HFF-Myc (cell line): ENCODE results near the gene COPZ2.
A peak's percentile ranks its signal among the peaks of the same experiment; 100 is the strongest.

Source experiments
- DNase-seq: peaks from one replicate; pipeline ENCODE4 v3.0.0-alpha.2; 2011; ENCODE audit warnings: low read depth; ENCODE audit errors: extremely low read depth
- H3K4me3 ChIP-seq: replicated peaks from 2 replicates; pipeline ENCODE4 v1.5.1; 2011; ENCODE audit warnings: low read depth, mild to moderate bottlenecking, control low read depth, low read length
- TF ChIP-seq, protein P1 (sequence below): IDR thresholded peaks from 2 replicates; pipeline ENCODE4 v1.5.1; 2012; ENCODE audit warnings: mild to moderate bottlenecking, low read depth, low read length, control low read depth; ENCODE audit errors: missing control alignments

The COPZ2 gene

DNA sequence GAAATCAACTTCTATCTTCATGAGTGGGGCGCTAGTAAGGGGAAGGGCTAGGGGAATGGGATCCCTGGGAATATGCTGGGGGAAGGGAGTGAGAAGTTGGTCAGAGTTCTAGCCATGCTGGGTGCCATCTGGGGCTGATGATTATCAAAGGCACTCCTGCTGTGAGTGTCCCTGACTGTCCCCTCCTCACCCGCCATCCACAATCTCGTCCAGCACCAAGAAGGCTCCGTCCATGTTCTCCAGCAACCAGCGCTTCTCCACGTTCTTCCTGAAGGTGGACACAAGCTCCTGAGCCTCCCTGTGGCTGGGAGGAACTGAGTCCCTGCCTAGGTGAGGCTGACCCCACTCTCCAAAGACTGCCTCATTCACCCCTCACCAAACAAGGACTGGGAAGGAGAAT, 5.6 kb downstream of the COPZ2 start:
- no peak for DNase-seq
- H3K4me3 ChIP-seq, result no peak overlapping the region
- TF ChIP-seq, protein P1, sequence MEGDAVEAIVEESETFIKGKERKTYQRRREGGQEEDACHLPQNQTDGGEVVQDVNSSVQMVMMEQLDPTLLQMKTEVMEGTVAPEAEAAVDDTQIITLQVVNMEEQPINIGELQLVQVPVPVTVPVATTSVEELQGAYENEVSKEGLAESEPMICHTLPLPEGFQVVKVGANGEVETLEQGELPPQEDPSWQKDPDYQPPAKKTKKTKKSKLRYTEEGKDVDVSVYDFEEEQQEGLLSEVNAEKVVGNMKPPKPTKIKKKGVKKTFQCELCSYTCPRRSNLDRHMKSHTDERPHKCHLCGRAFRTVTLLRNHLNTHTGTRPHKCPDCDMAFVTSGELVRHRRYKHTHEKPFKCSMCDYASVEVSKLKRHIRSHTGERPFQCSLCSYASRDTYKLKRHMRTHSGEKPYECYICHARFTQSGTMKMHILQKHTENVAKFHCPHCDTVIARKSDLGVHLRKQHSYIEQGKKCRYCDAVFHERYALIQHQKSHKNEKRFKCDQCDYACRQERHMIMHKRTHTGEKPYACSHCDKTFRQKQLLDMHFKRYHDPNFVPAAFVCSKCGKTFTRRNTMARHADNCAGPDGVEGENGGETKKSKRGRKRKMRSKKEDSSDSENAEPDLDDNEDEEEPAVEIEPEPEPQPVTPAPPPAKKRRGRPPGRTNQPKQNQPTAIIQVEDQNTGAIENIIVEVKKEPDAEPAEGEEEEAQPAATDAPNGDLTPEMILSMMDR, result no peak

DNA sequence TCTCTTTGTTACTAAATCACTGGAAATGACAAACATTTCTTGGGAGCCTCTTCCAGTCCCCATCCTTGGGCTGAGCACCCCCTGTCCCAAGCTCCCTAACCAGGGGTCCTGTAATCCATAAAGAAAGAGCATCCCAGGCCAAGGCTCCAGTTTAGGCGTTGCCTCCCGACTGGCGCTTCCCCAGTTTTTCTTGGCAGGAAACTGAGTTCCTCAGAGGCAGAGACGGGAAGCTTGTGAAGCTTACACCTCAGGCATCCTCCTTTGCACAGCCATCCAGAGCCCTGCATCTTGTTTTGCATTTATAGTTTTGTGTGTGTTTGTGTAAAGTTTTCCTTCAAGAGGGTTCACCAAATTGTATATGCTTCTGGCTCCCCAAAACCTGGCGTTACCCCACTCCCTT, 7.1 kb downstream of the COPZ2 start:
- TF ChIP-seq, protein P1, result no peak
- no peak for DNase-seq
- no peak overlapping the region for H3K4me3 ChIP-seq

DNA sequence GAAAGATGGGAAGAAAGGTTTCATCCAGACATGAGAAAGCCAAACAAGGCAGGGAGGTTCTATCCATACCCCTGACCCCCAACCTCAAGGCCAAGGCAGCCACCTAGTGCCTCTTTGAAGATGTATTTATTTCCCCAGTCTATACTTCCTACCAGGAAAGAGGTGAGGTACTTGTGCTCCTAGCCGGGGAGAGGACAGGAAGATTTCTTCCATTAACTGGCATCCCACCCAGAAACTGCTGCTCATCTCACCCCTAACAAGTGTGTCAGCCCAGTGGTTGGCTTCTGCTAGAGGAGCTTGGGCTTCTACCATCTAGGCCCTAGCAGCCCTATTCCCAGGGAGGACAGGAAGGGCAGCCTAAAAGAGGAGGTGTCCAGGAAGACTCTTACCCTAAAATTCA, 8.9 kb downstream of the COPZ2 start:
- no peak overlapping the region for H3K4me3 ChIP-seq
- TF ChIP-seq, protein P1, result no peak
- DNase-seq, result no peak

DNA sequence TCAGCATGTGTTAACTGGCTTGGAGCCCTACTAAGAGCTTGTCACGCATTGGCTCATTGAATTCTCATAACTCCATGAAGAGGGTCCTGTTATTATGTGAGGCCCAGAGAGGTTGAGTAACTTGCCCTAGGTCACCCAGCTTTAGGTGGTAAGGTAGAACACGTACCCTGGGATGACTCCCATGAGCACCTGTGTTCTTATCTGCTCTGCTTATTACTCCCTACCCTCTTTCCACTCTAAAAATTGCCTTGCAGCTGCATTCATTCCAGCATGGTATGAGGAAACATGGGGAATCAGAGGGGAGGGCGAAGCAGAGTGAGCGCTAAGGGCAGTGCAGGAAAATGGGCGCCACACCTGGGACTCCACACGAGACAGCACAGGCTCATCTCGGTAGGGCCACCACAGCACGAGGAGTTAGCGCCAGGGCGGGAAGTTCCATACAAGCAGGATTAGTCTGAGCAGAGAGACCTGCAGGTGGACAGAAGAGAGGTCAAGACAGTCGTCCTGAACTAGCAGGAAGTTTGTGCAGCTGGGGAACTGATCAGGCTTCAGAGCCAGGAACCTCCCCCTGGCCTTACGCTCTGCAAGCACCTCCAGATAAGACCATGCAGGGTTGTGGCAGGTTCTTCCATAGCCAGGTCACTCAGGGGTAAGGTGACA, 10.1 kb downstream of the COPZ2 start:
- H3K4me3 ChIP-seq, result no peak overlapping the region
- DNase-seq, result no peak
- TF ChIP-seq, protein P1, result no peak

DNA sequence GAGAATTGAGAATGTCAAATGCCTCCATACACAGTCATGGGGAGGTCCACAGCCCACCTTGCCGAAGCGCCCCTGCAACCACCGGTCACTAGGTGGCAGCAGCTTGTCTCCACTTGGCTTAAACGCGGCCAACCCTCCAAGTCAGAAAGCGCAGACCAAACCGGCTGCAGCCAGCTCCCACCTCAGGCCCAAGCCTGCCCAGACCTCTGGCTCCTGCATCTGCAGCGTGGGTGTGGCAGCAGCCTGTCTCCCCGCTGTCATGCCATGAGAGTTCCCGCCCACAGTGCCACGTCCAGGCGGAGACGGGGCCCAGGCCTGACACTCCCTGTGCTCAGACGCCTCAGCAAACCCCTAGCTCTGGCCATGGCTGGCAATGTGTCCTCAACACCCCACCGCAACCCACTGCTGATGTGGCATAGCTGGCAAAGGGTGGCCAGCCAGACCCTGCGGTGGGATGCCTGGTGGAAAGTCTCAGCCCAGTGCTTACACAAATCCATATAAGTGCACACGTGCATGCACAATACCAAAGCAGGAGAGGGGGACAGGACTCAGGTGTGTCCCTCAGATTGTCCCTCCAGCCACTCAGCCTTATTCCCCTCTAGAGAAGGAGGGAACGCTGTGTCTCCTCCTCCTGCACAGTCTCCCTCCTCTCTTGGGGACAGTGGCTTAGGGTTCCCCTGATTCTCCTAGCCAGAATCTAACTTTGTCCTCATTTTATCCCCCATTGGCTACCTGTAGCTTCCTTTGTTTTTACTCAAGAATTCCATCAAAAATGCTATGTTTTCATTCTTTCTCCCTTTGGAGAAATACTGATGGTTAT, 10.9 kb downstream of the COPZ2 start:
- peak; percentile 84 for DNase-seq
- TF ChIP-seq, protein P1, result peak; percentile 95
- no peak overlapping the region for H3K4me3 ChIP-seq

DNA sequence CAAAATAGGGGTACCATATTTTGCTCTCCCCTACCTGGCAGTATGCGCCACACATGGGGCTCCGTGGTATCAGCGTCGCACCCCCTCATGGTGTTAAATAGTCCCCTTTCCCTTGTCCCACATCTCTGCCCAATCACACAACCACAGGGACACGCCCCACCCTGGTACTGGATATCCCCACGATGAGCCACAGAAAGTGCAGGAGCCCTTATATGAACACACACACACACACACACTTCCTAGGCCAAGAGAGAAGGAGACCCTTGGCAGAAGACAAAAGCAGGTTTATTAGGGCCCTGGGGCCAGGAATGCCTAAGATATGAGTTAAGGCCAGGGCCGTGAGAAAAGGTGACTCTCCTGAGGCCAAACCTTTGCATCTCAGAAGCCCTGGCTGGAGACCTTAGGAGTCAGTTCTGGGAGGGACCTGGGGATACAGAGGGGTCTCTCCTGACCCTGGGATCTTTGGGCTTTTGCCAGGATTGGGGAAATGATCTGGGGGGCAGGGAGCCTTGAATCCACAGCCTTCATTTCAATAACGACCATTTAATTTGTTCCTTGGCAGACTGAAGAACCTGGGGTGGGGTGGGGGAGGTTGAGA, 11.6 kb downstream of the COPZ2 start:
- H3K4me3 ChIP-seq, result peak overlapping the region; percentile 51
- TF ChIP-seq, protein P1, result no peak
- DNase-seq, result no peak
